HG03280 (cell line): Measurements from ENCODE around the gene DNMT3A.

Source experiments
- ATAC-seq: cut with Tn5 transposase; IDR thresholded peaks from one replicate; pipeline ENCODE4 v1.9.1; 2021; ENCODE audit warnings: mild to moderate bottlenecking, moderate library complexity; ENCODE audit not compliant: unreplicated experiment

DNMT3A gene

GRCh38 chr2:25262288-25262687 is 79.4 kb downstream of the DNMT3A start:
- no peak for ATAC-seq

DNA sequence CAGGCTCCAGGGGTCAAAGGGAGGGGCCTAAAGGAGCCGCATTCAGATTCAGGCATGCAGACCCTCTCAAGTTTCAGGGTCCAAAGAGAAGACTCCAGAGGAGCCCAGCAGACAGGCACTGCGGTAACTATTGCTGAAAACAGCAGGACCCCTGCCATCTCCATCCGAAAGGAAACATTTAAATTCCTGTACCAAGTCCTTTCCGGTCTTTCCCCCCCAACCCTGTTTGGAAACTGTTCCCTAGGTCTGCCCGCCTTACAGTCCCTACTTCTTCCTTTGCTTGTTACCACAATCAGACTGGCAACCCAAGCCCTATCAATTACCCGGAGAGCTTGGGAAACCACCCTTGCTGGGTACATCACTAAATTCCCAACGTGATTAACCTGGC is 82.0 kb downstream of the DNMT3A start:
- no peak for ATAC-seq

DNA sequence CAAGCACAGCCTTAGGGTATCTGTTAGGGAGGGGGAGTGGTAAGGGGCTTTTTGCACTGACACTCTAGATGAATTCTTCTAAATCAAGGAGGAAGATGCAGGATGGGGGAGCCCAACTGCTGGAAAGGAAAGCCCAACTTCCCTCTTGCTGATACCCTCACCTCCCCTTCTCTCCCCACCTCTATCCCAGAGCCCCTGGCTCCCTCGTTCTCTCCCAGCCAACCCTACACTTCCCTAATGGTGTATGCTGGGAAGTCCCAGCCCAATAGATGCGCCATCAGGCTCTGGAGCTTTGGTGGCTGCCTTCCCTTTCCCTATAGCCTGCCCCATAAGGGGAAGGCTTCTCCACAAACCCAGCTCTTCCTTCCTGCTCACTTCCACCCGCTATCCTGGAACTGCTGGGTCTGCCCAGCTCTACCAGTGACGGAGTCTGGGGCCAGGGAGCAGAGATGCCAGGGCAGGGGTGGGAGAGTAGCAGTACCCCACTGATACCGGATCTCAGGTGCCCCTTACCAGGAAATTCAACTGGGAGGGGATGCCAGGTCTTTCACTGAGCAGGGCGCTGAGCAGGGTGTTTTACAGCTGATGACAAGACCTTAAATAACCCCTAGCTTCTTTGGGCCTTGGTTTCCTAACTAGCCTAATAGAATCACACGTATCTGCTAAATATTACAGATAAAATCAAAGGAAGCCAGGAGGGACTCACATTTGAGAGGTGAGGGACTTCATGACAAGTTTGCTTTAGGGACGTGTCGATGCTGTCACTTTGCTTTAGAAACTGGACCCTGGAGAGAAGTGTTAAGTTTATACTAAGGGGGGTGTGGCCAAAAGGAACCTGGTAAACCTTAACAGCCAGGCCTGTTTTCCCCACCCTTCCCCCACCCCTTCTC is 82.6 kb downstream of the DNMT3A start:
- no peak for ATAC-seq

GRCh38 chr2:25257931-25258846 is 83.5 kb downstream of the DNMT3A start:
- ATAC-seq: no peak

- no peak for ATAC-seq
Measured at GRCh38 chr2:25257032-25257552, 84.6 kb downstream of the DNMT3A start.

- no peak for ATAC-seq
Measured at GRCh38 chr2:25256488-25256875, 85.2 kb downstream of the DNMT3A start.

- no peak for ATAC-seq
Measured at GRCh38 chr2:25255745-25256487, 85.8 kb downstream of the DNMT3A start.

GRCh38 chr2:25254961-25255360 is 86.8 kb downstream of the DNMT3A start:
- no peak for ATAC-seq

GRCh38 chr2:25253153-25253626 is 88.5 kb downstream of the DNMT3A start:
- no peak for ATAC-seq

DNA sequence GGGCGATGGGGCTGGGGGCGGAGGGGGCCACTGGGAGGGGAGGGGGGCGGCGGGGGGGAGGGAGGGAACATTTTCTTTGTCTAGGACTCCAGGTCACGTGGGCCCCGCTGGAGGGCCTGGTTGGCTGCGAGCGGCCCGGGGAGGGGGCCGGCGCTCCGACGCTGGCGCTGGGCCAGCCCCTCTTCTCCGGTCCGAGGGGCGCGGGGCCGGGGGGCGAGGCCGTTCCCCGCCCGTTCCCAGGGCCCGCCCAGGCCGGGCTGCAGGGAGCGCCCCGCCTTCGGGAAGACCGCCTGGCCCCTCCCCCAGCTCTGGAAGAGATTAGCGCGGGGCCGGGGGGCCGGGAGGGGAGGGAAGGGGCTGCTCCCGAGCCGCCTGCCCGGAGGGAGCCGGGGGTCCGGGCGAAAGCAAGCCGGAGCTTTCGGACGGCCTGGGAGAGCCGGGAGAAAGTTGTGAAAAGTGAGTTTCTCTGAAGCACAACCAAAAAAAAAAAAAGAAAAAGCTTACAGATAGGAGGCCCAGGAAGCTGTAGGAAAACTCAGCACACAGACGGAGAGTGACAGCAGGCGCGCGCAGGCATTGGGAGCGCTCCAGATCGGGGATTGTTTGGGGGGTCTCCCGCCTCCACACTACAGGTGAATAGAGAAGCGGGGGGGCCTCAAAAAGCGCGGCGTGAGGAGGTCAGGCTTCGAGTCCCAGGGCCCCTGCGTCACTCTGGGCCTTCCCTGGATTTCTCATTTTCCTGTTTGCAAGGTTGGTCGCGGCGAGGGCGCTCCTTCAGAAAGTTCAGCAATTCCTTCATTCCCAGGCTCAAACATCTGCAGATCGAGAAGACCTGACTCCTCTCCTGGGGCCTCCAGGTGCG is 89.2 kb downstream of the DNMT3A start:
- ATAC-seq: peak; percentile 36

- ATAC-seq: peak; percentile 44
Measured at GRCh38 chr2:25251422-25252273, 90.1 kb downstream of the DNMT3A start.

GRCh38 chr2:25251071-25251421 is 90.7 kb downstream of the DNMT3A start:
- ATAC-seq: no peak

DNA sequence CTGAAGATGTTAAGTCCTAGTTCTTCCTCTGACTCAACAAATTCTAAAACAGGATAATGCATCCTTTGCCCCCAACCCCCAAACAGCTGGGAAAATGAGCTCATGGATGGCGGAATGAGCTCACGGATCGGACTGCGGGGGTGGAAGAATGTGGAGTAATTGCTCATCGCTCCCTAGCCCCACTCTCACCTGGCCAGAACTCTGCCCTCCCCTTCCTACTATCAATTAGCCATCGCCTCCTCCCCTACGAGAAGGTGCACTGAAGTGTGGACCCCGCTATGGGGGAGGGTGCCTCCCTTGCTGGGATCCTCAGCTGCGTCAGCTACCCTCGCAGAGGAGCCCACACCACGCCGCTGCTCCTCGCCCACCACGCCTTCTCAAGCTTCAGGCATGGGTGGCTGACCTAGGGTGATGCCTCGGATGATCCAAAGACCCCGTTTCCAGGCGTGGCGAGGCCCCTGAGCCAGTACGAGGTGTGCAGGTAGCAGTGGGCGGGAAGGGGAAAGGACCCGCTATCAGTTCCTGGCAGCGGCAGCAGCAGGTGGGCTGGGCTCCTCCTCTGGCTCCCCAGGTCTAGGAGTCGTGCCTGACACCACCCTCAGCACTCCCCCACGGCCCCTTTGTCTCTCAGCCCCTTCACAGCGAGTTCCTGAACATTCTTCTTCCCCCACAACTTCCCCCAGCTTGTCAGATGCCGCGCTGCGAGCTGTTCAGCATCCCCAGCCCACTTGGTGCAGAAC is 91.2 kb downstream of the DNMT3A start:
- no peak for ATAC-seq

GRCh38 chr2:25249785-25250184 is 91.9 kb downstream of the DNMT3A start:
- no peak for ATAC-seq

DNA sequence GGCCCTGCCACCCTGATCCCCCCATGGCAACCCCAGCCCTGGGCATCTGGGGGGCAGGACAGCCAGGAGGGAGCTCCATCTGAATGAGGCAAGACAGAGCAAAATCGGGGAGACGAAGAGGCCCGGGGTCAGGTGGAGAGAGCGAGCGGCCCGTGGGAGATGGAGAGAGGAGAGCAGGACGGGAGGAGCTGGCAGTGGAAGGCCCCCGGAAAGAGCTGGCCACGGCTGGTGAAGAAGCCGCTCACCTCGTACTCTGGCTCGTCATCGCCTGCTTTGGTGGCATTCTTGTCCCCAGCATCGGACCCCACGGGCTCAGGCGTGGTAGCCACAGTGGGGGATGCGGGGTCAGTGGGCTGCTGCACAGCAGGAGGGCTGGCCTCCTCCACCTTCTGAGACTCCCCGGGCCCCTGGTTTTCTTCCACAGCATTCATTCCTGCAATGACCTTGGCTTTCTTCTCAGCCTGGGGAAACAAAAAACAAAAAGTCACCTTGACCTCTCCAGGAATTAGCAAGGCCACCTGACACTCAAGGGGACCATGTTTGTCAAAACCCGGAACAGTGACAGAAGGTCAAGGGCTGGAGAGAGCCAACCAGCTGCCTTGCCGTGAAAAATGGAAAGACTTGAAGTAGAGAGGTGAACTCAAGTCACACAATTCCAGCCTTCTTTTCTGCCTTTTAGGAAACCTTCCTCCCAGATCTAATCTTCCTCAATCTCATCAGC is 93.8 kb downstream of the DNMT3A start:
- no peak for ATAC-seq

- no peak for ATAC-seq
Measured at GRCh38 chr2:25246558-25247290, 95.0 kb downstream of the DNMT3A start.

- no peak for ATAC-seq
Measured at GRCh38 chr2:25246001-25246400, 95.7 kb downstream of the DNMT3A start.
